Activated CD4-positive, CD25-positive, alpha-beta regulatory T cell treated with anti-CD3 and anti-CD28 coated beads, Interleukin-2, amount 50 U/mL, for 24 hours (primary cell): ENCODE measurements around the gene FTCD.
A peak's percentile ranks its signal among the peaks of the same experiment; 100 is the strongest.
"Not testable (repeated sequence)": the region's sequence is repeated elsewhere in the genome, so short reads cannot be mapped to it uniquely, and the experiment has no call there.

ENCODE experiments used
- ATAC-seq, 2 donors: fragments of 150-1000 bp; cut with Tn5 transposase; one replicate each; pipeline ENCODE4 v1.10.0; 2021; ENCODE audit warnings: mild to moderate bottlenecking in 1 of 2, moderate library complexity in 1 of 2

The FTCD gene

DNA sequence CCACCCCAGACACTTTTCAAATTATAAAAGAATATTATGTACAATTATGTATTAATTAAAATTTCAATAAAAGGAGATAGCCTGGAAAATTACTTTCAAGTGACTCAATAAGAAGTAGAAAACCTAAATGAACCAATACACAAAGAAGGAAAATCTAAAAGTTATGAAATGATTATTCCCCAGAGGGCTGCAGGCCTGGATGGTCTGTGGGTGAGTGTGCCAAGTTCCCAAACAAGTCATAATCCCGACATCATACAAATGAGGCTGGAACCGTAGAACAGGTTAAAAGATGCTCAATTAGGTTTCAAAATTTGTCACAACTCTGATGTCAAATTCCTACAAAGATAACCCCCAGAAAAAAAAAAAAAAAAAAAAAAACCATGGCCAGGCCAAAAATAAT, 16.2 kb upstream of the FTCD start:
- no peak for ATAC-seq

DNA sequence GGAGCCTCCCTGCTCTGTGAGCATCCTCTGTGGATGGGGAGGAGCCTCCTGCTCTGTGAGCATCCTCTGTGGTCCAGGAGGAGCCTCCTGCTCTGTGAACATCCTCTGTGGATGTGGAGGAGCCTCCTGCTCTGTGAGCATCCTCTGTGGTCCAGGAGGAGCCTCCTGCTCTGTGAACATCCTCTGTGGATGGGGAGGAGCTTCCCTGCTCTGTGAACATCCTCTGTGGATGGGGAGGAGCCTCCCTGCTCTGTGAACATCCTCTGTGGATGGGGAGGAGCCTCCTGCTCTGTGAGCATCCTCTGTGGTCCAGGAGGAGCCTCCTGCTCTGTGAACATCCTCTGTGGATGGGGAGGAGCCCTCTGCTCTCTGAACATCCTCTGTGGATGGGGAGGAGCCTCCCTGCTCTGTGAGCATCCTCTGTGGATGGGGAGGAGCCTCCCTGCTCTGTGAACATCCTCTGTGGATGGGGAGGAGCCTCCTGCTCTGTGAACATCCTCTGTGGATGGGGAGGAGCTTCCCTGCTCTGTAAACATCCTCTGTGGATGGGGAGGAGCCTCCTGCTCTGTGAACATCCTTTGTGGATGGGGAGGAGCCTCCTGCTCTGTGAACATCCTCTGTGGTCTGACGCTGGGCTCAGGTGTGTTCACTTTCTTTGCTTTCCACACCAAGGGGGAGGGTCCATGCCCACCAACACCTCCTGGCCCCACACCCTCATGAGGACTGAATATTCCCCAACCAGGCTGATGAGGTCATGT, 15.2 kb upstream of the FTCD start:
- not testable (repeated sequence) for ATAC-seq

DNA sequence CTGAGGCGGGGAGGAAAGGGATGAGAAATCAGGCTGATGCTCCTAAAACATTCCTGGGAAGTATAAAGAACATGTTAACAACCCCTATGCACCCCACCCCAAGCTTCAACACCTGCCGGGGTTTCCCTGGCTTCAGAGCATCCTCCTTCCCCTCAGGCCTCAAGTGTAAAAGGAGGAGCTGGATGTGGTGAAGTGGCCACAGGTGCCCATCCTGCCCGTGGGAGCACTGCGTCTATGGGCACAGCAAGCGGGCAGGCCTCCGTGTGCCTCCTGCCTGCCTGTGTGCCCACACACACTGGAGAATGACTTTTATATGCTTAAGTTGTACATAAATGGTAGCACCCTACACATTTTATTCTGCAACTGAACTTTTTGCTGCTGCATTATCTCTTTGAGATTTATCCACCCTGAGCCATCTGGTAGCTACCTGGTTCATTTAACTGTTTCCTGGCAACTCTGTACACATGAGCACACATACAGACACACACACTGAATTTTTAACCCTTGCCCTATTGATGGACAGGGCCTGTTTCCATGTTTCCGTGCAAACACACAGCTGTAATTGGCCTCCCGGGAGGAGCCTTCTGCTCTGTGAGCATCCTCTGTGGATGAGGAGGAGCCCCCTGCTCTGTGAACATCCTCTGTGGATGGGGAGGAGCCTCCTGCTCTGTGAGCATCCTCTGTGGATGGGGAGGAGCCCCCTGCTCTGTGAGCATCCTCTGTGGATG, 13.4 kb upstream of the FTCD start:
- ATAC-seq, result no peak

DNA sequence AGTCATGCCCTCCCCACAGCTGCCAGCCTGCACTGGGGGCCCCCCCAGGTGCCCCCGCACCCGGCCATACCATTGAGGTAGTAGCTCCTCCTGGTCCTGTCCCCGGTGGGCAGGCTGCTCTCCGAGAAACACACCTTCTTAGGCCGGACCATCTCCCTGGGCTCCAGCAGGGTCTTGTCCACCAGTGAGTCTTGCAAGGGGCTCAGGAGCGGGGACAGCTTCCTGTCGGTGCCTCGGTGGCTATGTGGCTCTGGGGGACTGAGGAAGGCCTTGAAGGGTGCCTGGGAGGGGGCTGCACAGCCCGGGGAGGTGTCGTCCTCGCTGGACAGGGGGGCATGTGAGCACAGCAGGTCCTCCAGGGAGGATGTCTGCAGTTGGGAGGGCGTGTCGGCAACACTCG, 12.9 kb upstream of the FTCD start:
- no peak for ATAC-seq

DNA sequence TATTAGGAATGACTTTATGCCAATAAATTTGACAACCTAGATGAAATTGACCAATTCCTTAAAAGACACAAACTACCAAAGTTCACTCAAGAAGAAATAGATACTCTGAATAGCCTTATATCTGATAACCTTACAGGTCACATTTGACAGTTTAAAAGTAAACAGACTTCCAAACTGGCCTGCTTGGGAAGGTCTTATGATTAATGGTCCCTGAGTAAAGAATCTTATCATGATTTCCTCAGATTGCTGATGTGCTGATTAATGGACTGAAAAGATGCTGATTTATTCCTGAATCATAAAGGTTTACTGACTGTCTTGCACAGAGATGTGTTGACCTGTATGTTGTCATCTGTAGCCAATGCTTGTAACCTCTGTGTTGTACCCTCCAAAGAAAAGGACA, 9.7 kb upstream of the FTCD start:
- no peak for ATAC-seq

DNA sequence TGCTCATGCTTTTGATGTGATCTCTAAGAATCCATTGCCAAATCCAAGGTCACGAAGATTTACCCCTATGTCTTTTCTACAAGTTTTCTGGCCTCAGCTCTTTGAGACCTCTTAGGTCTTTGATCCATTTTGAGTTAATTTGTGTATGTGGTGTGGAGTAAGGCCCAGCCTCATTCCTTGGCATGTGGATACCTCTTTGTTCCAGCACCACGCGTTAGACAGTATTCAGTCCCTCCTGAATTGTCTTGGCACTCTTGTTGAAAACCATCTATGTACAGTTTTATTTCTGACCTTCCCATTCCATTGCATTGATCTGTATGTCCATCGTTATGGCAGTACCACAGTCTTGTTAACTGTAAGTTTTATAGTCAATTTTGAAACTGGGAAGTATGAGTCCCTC, 8.0 kb upstream of the FTCD start:
- ATAC-seq, result no peak

DNA sequence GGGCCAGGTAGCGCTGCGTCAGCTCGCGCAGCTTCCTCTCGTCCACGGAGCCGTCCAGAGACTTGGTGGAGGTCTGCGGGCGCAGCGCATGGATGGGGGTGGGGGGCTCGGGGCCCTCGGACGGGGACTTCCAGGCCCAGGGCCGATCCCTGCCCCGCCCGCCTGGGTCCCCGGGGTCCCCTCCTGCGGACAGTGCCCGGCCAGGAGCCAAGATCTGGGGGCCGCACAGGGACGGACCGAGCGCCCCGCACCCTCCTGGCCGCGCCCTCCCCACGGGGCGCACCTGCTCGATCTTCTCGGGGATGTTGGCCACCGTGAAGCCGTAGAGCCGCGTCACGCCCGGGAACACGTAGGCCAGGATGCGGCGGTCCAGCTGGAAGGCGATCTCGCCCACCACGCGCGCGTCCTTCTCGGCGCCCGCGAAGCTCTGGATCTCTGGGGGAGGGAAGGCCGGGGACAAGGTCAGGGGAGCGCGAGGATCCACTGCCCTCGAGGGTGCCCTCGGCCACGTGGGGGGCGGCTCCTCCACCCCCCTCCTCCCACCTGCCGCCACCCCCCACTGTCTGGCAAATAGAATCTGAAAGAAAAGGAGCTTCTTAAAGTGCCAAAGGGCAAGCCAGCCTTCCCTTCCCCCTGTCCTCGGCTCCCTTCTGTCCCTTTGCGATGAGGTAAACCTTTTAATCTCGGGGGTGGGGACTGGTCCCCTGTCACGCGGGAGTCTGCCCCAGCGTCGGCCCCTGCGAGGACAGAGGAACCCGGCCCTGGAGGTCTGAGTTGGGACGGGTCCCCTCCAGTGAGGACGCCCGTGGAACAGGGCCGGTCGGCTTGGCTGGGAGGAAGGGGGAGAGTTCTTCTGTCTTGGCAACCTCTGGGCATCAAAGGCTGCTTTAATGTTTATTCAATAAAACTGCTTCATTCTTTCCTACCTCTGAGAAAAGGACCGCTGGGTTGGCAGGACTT, 6.5 kb upstream of the FTCD start:
- ATAC-seq, result no peak

DNA sequence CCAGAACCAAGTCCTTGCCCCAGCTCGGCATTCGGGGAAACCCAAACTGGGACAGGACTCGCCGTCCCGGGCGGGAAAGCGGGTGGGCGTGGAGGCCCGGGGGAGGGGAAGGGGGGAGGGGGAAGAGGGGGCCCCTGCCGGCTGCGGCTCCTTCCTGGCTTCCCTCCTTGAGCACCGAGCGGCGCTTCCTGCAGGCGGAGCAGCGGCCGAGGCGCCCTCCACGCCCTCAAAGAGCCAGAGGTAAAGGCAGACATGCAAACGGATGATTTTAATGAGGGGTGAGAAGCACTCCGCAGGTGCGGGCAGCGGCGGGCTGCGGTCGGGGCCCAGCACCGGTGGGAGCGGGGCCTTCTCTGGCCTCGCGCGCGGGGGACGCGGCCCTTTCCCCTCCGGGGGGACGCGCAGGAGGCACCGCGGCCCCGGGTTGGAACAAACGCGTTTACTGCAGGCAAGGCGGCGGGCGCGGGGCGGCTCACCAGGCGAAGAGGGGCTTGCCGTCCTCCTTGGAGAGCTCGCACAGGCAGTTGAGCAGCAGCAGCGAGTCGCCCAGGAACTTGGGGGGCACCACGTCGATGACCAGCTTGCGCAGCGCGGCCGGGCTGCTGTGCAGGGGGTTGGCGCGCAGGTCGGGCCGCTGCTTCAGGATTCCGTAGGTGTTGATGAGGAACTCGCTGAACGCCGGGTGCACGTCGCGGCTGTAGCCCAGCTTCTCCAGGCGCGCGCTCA, 5.7 kb upstream of the FTCD start:
- ATAC-seq, result no peak

DNA sequence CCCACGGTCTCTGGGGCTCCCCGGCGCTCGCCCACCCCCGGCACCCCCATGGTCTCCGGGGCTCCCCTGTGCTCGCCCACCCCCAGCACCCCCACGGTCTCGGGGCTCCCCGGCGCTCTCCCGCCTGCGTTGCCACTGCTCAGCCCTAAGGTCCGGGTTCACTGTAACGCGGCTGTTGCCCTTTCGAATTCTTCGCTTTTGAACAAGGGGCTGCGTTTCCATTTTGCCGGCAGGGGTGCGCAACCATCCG, 5.2 kb upstream of the FTCD start:
- no peak for ATAC-seq

DNA sequence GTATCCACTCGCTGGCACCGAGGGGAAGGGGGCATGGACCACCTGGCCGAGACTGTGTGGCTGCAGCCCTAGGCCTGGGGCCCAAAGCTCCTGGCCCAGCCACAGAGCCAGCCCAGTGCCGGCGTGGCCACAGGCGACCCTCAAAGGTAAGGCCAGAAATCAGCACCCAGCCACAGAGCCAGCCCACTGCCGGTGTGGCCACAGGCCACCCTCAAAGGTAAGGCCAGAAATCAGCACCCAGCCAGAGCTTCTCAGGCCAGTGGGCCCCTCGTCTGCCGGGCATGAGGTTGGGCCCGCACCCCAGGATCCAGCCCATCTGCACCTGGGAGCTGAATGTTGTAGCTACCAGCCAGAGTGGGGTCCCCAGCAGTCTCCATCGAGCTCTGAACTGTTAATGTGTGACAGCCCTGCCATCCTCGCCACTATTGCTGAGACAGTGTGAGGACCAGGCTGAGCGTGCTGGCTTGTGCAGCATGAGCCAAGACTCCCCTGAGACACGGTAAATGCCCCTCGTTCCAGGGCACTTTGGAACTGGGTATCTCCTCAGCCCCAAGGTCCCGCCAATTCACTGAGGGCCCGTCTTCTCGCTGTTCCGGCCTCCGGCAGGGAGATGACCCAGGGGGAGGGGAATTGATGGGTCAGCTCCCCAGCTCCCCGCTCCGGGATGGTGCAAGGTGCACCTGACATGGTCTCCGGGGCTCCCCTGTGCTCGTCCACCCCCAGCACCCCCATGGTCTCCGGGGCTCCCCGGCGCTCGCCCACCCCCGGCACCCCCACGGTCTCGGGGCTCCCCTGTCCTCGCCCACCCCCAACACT, 4.7 kb upstream of the FTCD start:
- no peak for ATAC-seq

DNA sequence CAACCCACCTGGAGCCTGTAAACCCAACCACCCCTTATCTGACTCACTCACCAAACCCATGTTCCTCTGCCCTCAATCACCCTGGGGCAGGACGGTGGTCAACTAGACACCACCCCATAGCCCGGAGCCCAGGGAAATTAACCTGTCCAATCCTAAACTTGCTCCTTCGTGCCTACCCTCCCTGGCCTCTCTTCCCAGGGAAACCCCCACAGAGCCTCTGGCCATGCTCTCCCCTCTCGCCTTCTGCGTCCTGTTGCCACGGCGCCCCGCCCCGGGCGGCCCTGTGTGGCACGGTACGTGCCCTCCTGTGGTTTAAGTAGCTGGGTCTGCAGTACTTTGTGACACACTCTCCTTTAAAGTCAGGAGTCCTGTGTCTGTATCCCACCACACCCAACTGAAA, 4.0 kb upstream of the FTCD start:
- ATAC-seq, result no peak

DNA sequence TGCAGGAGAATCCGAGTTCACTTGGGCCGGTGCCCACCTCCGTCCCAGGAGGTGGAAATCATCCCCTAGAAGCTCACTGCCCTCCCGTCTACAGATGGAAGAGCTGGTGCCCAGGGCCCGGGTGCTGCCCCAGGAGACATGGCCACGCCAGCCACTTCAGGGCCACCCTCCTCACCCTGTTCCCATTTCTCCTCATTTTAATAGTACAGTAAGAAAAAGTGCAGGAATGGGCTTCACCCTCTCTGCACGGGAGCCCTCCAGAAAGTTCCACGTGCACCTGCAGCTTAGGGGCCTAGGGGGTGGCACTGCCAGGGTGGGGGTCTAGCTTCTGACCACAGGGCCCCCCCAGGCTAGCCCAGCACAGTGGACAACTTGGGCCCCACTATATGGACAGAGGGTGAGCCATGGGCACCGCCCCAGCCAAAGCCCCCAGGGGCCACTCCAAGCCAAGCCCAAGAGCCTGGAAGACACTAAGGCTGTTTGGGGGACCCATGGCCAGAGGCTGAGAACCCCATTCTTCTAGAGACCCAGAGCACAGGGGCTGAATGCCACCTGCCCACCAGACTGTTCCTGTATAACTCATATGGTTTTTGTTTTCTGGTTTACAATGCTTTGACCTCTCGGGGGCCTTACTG, 3.4 kb upstream of the FTCD start:
- no peak for ATAC-seq

DNA sequence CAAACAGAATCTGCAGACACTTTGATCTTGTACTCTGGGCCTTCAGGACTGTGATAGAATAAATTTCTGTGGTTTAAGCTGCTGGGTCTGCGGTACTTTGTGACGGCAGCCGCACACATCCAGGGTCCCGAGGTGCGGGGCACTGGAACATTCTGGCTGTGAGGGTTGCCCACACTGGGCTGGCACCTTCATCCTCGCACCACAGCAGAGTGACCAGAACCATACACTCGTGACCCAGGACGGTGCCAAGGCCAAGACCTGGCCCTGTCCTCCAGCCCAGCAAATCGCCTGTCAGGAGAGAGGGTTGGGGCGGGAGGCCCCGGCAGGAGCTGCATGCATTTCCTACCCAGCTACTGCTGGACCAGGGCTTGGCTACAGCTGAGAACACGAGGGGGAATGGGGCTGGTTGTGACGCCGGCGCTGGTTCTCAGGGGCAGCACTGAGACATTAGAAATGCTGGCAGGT, 2.6 kb upstream of the FTCD start:
- ATAC-seq, result no peak

DNA sequence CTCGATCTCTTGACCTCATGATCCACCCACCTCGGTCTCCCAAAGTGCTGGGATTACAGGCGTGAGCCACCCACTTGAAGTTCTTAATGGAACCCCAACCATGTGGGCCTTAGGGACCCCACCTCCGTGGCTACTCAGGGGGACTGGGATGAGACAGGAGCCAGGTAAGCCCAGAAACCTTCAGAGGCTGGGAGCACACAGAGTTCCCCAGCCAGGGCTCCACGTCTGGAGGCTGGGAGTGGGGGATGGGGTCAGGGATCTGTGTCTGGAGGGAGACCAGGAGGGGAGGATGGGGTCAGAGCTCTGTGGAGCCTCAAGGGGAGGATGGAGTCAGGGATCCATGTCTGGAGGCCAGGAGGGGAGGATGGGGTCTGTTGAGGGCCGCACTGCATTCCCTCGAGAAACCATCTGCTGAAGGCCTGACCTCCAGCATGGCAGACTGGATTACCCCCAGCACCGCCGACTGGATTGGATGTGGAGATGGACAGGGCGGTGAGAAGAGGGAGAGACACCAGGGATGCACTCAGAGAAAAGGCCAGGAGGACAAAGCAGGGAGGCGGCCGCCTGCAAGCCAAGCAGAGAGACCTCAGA, 2.1 kb upstream of the FTCD start:
- no peak for ATAC-seq

DNA sequence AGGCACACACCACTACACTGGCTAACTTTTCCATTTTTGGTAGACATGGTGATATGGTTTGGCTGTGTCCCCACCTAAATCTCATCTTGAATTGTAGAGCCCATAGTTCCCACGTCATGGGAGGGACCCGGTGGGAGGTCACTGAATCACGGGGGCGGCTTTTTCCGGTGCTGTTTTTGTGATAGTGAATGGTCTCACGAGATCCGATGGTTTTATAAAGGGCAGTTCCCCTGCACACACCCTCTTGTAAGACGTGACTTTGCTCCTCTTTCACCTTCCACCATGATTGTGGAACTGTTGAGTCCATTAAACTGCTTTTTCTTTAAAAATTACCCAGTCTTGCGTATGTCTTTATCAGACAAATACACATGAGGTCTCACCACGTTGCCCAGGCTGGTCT, 1.3 kb upstream of the FTCD start:
- ATAC-seq, result no peak

DNA sequence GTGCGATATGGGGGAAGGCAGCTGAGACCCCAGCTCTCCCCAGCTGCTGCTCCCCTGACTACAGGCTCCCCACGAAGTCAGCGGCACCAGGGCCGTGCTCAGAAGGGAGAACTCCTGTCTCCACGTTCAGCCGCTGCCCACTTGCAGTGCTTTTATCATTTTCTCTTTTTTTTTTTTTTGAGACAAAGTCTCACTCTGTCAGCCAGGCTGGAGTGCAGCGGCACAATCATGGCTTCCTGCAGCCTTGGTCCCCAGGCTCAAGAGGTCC, 933 bp upstream of the FTCD start:
- ATAC-seq, result no peak

DNA sequence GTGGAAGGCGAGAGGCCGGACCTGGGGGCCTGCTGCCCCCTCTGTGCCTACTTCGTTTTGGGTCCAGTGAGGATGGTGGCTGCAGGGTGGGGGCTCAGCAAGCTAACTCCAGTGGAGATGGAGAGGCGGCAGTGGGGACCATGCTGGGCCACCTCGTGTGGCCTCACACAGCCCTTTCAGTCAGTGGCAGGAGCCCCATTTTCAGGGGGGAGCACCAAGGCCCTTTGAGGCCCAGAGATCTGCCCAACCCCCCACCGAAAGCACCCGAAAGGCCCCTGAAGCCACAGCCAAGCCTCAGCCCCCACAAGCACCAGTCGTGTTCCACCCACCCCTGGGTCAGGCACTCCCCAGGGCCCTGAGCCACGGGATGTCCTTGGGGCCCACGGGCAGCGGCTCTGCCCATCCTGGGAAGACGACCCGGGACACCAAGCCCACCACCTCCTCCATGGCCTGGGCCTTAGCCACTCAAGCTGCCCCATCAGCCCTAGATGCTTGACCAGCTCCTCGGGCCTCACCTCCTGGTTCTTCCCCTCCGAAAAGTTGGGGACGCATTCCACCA, 345 bp downstream of the FTCD start:
- no peak for ATAC-seq

DNA sequence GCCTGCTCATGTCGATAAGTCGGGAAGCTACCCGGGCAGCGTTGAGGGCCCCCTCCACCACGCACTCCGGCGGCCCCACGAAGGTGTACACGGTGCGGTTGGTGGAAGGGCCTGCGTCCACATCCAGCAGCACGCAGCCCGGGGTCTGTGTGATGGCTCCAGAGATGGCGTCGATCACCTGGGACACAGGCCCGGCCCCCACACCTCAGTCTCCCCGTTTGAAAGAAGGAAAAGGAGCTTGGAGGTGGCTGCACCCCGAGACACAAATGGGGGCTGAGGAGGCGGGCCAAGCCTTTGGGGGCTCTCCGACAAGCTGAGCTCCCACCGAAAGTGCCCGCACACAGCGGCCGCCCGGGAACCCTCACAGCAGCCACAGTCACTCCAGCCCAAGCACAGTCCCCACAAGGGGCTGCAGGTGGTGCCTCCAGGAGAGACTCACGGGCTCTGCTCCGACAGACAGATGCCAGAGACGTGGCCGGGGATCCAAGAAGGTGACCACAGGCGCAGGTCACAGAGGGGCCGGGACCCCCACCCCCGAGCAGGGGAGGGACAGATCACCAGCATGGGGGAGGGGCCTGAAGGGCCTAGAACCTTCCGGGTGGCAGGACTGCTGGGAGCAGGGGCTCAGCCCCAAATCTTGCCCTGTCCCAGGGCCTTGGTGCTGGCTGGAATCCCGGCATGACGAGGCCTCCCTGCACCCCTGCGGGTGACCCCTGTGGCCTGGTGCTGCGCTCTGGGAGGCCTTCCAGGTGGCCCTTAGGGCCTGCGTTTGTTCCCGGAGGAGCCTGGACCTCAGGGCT, 1.0 kb downstream of the FTCD start:
- no peak for ATAC-seq

DNA sequence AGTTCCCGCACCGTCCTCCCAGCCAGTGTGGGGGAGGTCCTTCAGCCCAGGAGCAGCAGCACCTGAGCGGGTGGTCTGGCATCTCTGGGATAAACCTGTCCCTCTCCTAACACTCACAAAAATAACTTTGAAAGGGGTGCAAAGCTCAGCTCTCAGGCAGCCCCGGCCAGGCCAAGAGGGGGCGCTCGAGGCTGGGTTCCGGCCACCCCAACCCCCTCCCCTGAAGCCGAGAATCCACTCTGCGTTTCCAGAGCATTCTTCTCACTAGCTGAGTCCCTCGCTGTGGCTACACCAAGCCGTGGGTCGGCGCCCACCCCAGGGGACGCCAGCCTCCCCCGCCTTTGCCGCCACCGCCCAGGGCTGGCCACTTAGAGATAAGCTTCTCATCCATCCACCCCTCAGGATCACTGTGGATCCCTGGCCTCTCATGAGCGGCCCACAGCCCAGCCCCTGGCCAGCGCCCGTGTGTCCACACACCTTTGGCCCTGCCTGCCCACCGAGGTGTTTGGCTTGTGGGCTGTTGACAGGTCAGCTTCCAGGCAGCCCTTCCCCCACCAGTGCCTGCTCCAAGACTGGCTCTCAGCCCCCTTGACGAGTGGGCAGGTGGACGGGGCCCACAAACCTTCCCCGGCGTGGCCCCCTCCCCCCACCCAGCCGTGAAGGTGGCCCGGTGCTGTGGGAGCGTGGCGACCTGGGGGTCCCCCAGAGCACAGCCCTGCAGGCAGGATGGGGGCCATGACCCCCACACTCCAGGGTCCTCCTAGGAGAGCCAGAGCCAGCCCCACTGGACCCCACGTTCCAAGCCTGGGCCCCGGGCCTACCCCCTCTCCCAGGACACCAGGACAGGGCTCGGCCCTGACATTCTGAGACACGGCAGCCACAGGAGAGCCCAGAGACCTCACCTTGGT, 1.9 kb downstream of the FTCD start:
- ATAC-seq, result peak; percentile 42 to 53
